ENCODE data around the gene PRKACA.
A peak's percentile ranks its signal among the peaks of the same experiment; 100 is the strongest.
"Not testable (repeated sequence)": the region's sequence is repeated elsewhere in the genome, so short reads cannot be mapped to it uniquely, and the experiment has no call there.

The PRKACA gene

GRCh38 chr19:14147797-14148605 lies 30.4 kb upstream of the PRKACA start:
- peak; percentile 75 for DNase-seq (ENCODE audit: low spot score)

- no peak for DNase-seq (ENCODE audit: low spot score)
Observed at GRCh38 chr19:14146789-14147216, 29.2 kb upstream of the PRKACA start.

GRCh38 chr19:14146169-14146568 lies 28.6 kb upstream of the PRKACA start:
- not testable (repeated sequence) for DNase-seq (ENCODE audit: low spot score)

DNA sequence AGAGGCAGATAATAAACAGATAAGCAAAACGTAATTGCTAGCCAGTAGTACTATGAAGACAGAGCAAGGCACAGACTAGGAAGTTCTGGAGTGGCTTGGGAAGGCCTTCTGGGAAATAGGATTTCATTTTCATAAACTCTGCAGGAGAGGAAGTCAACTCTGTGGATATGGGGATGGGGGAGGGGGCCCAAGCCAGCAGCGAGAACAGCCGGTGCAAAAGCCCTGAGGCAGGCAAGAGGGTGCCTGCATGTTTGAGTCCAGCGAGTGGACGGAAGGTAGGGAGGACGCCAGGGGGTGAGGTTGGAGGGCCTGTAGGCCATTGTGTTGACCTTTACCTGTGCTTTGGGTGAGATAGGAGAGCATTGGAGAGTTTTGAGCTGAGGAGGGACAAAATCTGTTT lies 27.8 kb upstream of the PRKACA start:
- no peak for DNase-seq (ENCODE audit: low spot score)

GRCh38 chr19:14142262-14143190 lies 25.0 kb upstream of the PRKACA start:
- DNase-seq (ENCODE audit: low spot score): no peak

GRCh38 chr19:14141041-14141440 lies 23.5 kb upstream of the PRKACA start:
- no peak for DNase-seq (ENCODE audit: low spot score)

DNA sequence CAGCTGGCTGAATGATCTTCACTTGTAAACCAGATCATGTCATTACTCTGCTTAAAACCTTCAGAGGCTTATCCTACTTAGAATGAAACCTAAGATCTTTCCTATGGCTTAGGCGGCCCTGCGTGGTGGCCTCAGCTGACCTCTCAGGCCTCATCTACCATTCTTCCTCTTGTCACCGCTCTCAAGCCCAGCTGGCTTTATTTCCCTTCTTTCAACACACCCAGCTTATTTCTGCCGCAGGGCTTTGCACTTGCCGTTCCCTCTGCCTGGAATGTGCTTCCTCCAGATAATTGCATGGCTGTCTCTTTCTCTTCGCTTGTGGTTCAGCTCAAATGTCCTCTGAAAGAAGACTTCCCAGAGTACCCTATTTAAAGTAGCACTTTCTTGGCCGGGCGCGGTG lies 22.4 kb upstream of the PRKACA start:
- DNase-seq (ENCODE audit: low spot score): peak; percentile 73

DNA sequence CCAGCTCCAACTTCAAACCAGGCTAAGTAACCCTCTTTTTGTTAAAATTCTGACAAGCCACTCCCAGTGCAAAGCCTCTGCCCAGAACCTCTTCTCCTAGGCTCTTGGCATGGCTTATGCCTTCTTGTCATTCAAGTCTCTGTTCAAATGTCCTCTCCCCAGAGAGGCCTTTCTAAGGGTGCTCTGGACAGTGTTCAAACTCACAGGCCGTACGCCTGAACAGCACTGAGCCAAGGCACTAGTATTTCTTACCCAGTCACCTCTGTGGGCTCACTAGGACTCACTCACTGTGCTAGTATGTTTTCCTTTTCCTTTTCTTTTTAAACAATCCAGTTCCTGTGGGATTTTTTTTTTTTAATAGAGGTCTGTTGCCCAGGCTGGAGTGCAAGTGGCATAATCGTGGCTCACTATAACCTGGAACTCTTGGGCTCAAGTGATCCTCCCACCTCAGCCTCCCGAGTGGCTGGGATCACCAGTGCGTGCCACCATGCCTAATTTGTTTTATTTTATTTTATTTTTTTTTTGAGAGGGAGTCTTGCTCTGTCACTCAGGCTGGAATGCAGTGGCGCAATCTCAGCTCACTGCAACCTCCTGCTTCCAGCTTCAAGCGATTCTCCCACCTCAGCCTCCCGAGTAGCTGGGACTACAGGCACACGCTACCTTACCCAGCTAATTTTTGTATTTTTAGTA lies 21.2 kb upstream of the PRKACA start:
- no peak for DNase-seq (ENCODE audit: low spot score)

GRCh38 chr19:14136509-14137281 lies 19.1 kb upstream of the PRKACA start, which contains the start of gene ASF1B:
ASF1B (minus strand) TSS chr19:14136589; CDS start chr19:14136456, 133 bp downstream.
- DNase-seq (ENCODE audit: low spot score): peak; percentile 99

GRCh38 chr19:14135985-14136508 lies 18.5 kb upstream of the PRKACA start:
- no peak for DNase-seq (ENCODE audit: low spot score)

DNA sequence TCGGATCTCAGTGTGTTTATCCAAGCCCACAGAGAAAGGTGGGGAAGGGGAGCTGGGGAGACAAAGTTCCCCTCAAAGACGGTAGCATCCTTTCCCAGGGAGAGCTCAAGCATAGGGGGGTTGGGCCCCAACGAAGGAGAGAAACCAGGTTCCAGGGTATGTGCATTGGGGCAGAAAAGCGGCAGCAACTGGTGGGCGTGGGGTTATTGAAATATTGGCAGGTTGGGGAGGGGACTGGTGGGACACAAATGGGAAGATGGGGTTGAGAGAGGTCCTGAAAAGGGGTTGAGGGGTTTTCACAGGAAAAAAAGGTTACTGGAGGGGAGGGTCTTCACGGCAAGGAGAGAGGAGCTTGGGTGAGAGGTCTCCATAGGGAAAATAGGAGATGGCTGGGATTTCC lies 17.8 kb upstream of the PRKACA start:
- no peak for DNase-seq (ENCODE audit: low spot score)

DNA sequence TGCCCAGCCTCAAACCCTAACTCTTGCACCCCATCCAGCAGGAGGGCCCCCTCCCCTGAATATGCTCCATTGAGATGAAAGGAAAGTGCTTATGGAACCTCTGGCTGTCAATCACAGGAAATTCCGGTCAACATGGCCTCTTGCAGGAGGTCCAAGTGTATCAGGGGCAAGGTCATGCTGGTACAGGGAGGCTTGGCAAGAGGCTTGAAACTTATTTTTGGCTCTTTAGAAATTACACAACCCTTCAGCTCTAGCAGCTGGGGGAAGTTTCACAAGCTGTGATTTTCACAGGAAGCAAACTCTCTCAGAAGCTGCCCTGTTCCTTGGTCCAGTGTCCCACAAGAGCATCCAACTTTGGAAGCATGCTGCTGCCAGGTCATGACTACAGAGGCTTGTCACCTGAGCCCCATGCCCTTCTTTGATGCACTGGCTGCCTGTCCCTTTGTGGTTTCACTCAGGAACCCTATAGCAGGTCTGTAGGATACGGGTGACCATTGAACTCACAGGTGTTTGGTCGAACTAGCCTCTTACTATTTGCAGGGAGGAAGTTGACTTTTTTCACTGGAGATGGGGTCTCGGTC lies 10.5 kb upstream of the PRKACA start:
- DNase-seq (ENCODE audit: low spot score): no peak

- DNase-seq (ENCODE audit: low spot score): no peak
Observed at GRCh38 chr19:14127176-14127575, 9.6 kb upstream of the PRKACA start.

GRCh38 chr19:14122924-14123323 lies 5.4 kb upstream of the PRKACA start:
- no peak for DNase-seq (ENCODE audit: low spot score)

GRCh38 chr19:14120497-14120780 lies 2.9 kb upstream of the PRKACA start:
- no peak for DNase-seq (ENCODE audit: low spot score)

DNA sequence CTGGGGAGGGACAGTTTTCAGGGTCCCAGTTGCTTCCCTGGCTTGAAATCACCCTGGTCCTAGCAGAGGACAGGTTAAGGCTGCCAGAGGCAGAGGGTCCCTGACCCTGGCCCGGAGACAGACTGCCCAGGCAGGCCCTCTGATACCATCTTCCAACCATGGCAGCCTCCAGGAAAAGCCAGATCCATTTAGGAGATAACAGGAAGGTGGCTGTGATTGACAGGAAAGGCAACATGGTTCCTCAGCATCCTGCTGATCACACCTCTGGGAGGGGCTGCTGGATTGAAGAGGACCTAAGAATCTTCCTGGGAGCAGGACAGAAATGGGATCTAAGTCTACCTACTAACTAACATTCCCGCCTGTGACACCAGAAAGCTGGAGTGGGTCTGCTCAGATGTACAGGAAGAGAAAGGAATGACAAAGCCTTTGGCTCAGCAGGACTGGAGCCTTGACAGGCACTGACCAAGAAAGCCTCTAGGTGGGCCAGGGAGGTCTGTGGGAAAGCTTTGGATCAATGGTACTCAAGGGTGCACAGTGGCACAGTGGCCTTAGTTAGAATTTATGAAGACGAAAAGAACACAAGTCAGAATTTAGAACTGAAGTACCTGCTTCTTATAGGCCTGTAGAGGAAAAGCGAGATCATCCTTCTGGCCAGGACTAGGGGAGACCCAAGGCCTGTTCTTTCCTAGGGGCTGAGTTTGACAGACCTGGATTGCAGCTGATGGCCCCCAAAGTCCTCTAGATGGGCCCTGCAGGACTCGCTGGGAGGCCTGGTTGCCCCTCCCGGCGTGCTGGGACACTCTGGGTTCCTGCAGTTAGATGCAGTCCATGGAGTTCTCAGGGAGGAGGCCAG lies 2.3 kb upstream of the PRKACA start:
- no peak for DNase-seq (ENCODE audit: low spot score)

GRCh38 chr19:14119146-14119545 lies 1.6 kb upstream of the PRKACA start:
- DNase-seq (ENCODE audit: low spot score): no peak

DNA sequence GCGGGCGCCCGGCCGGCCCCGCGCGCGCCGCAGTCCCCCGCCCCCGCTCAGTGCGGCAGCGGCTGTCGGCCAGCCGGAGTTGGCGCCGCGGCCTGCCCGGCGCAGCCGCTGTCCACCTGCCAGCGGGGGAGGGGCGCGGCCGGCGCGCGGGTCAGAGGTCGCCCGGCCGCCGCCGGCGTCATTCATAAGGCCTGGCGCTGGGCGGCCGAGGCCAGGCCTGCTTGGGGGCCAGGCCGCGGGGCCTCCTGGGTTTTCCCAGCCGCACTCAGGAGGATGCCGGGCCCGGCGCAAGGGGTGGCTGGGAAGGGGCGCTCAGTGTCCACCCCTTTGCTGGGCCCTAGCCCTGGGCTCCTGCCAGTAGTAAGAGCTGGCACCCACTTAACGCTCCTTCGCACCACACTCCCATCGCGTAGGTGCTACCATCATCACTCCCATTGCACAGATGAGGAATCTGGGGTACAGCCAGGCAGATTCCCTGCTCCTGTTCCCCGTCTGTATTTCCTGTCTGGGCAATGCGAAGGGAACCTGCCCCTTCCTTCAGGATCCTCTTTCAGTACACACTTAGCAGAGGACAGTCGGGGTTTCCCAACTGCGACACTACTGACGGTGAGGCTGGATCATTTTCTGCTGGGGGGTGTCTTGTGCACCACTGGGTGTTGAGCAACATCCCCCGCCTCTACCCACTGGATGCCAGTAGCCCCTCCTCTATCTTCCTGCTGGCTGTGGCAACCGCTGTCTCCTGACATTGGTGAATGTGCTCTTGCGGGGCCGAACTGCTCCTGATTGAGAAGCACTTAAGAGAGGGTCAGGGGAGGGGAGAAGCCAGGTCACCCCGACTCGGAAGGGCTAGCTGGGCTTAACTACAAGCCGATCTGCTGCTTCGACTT lies 846 bp upstream of the PRKACA start:
- no peak for DNase-seq (ENCODE audit: low spot score)

DNA sequence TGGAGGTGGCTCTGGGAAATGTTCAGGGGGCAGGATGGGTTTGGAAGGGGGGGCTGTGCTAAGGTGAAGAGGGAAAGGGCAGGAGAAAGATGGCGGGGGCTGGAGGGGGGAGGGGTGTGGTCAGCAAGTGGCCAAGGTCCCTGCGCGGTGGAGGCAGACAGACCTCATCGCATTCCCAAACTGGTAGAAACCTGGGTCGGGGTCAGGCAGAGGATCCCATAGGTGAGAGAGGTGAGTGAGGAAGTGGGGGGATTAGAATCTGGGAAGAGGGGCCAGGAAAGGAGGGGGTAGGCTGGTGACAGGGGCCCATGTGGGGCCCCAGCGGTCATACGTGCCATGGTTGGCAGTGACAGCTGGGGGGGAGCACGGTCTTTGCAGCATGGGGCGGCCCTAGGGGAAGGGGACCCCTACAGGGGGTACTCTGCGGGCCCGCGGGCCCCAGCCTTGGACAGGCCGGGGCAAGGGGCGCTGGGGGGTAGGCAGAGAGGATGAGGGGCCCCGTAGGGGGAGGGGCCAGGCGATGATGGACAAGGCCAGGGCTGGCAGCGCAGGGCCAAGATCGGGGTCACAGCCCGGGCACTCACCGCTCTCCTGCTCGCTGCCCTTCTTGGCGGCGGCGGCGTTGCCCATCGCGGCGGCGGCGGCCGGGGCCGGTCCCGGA lies 514 bp downstream of the PRKACA start:
- peak; percentile 59 for DNase-seq (ENCODE audit: low spot score)

Measured in ecto neural progenitor cell (in vitro differentiated cells).